SK-N-MC (cell line): ENCODE data around the gene LRCH1.
A peak's percentile ranks its signal among the peaks of the same experiment; 100 is the strongest.
"Not testable (repeated sequence)": the region's sequence is repeated elsewhere in the genome, so short reads cannot be mapped to it uniquely, and the experiment has no call there.

Experiments
- DNase-seq: peaks from one replicate; pipeline ENCODE4 v3.0.0-alpha.2; 2011; ENCODE audit warnings: low read depth, low spot score
- H3K27ac ChIP-seq: fragments of 200-600 bp; sonication (generic); 2 replicates; pipeline ENCODE4 v1.5.1; 2016; ENCODE audit warnings: mixed run types
- H3K36me3 ChIP-seq: fragments of 200-600 bp; sonication (generic); 2 replicates; pipeline ENCODE4 v1.6.1; 2017; ENCODE audit warnings: antibody characterized with exemption, low read length, mixed read lengths; ENCODE audit not compliant: insufficient read depth
- H3K4me3 ChIP-seq: fragments of 200-600 bp; sonication (generic); 2 replicates; pipeline ENCODE4 v1.5.1; 2016
- H3K9ac ChIP-seq: fragments of 200-600 bp; sonication (generic); 2 replicates; pipeline ENCODE4 v1.8.0; 2017; ENCODE audit warnings: mixed run types, mixed read lengths; ENCODE audit not compliant: insufficient read length
- H3K9me3 ChIP-seq: fragments of 200-600 bp; sonication (generic); 2 replicates; pipeline ENCODE4 v1.6.1; 2017; ENCODE audit warnings: low read depth, mild to moderate bottlenecking, antibody characterized with exemption, low read length, moderate library complexity, mixed read lengths
- EZH2 ChIP-seq: fragments of 200-600 bp; sonication (generic); IDR thresholded peaks from one replicate; pipeline ENCODE4 v1.6.1; 2017; ENCODE audit warnings: antibody characterized with exemption
- FOXP2 ChIP-seq: optimal IDR thresholded peaks from 2 replicates; pipeline ENCODE3; 2011; ENCODE audit warnings: mild to moderate bottlenecking, moderate library complexity; ENCODE audit not compliant: insufficient read depth; ENCODE audit errors: extremely low read length, control extremely low read depth
- POLR2AphosphoS5 ChIP-seq: IDR thresholded peaks from 2 replicates; pipeline ENCODE4 v1.6.1; 2012; ENCODE audit warnings: mild to moderate bottlenecking, low read depth, low read length, borderline replicate concordance

LRCH1 gene

DNA sequence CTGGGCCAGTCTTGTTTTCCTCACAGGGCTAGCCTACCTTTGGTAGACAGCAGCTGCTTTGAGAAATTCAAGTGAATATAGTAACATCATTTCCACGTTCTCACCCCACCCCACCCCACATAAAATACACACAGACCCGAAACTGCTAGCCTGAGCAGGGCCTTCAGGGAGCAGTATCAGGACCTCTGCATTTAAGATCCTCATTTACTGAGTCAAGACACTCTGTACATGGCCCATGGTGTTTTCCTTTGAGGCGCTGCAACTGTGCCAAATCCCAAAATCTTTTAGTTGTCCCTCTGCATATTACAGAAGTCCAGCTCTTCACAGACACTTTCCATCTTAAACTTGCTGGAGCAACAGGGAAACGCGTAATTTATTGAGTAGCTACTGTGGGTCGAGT lies 200.9 kb downstream of the LRCH1 start:
- Histone ChIP-seq H3K9me3 (no peaks in the 10 kb centered on the region), H3K27ac (no peak overlapping the region), H3K4me3 (no peak overlapping the region), H3K36me3 (peaks cover 5% of the 10 kb centered on the region), H3K9ac (no peak overlapping the region)
- DNase-seq = no peak
- TF ChIP-seq EZH2 (no peak), POLR2AphosphoS5 (no peak)

DNA sequence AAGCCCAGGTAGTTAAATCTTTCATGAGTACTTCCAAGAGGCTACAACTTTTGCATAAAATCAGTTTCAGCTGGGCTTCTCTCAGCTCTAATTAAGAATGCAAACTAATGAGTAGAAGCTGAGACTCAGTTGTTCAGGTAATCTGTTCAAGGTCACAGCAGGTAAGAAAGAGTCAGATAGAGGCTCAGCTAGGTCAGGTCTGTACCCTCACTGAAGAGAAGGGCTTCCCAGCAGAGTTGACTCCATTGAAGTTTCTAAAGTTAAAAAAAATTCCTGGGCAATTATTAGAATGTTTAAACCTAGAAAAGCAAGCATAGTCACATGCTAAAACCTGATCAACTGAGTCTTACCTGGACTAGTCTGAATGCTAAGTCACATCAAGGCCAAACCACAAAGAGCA lies 201.8 kb downstream of the LRCH1 start:
- no peak for DNase-seq
- peaks cover 5% of the 10 kb centered on the region for H3K36me3 ChIP-seq
- TF ChIP-seq EZH2 (no peak), POLR2AphosphoS5 (no peak), FOXP2 (no peak)
- H3K9me3 ChIP-seq = no peaks in the 10 kb centered on the region
- no peak overlapping the region for H3K9ac ChIP-seq
- H3K4me3 ChIP-seq = no peak overlapping the region
- no peak overlapping the region for H3K27ac ChIP-seq

DNA sequence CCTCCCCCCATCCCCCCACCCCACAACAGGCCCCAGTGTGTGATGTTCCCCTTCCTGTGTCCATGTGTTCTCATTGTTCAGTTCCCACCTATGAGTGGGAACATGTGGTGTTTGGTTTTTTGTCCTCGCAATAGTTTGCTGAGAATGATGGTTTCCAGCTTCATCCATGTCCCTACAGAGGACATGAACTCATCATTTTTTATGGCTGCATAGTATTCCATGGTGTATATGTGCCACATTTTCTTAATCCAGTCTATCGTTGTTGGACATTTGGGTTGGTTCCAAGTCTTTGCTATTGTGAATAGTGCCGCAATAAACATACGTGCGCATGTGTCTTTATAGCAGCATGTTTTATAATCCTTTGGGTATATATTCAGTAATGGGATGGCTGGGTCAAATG lies 202.5 kb downstream of the LRCH1 start:
- H3K4me3 ChIP-seq, H3K36me3 ChIP-seq, H3K9ac ChIP-seq, DNase-seq, H3K9me3 ChIP-seq, H3K27ac ChIP-seq: not testable (repeated sequence)

DNA sequence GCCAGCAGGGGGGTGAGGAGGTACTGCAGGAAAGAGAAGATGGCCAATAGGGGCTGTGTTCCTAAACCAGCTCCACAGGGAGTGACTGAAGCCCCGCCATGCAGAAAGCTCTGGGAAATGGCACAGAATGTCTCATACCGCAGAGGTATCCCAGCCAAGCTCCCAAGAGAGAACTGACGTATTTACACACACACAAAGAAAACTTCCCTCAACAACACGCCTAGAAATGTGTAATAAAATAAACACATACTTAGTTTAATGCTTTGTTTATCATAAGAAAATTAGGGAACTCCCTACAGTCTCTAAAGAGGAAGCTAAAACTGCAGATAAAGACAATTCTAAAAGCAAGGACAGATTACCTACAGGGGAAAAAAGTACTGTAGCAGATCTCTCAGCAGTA lies 204.0 kb downstream of the LRCH1 start:
- H3K27ac ChIP-seq = no peak overlapping the region
- no peak for TF ChIP-seq POLR2AphosphoS5
- TF ChIP-seq FOXP2 = no peak
- no peak for TF ChIP-seq EZH2
- DNase-seq = no peak
- no peak overlapping the region for H3K4me3 ChIP-seq
- no peaks in the 10 kb centered on the region for H3K9me3 ChIP-seq
- no peaks in the 10 kb centered on the region for H3K36me3 ChIP-seq
- no peak overlapping the region for H3K9ac ChIP-seq

DNA sequence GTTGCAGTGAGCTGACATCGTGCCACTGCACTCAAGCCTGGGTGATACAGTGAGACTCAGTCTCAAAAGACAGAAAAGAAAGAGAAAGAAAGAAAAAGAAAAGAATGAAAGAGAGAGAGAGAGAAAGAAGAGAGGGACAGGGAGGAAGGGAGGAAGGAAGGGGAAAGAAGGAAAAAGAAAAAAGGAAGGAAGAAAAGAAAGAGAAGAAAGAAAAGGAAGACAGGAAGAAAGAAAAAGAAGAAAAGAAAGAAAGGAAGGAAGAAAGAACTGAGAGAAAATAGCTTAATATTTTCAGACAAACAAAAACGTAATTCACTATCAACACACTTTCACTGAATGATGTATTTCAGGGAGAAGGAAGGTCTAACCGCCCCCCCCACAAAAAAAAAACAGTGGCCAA lies 204.7 kb downstream of the LRCH1 start:
- H3K27ac ChIP-seq = no peak overlapping the region
- no peak overlapping the region for H3K9ac ChIP-seq
- H3K4me3 ChIP-seq = no peak overlapping the region
- H3K9me3 ChIP-seq = no peaks in the 10 kb centered on the region
- no peaks in the 10 kb centered on the region for H3K36me3 ChIP-seq
- TF ChIP-seq EZH2 (no peak), FOXP2 (no peak), POLR2AphosphoS5 (no peak)
- DNase-seq = no peak

DNA sequence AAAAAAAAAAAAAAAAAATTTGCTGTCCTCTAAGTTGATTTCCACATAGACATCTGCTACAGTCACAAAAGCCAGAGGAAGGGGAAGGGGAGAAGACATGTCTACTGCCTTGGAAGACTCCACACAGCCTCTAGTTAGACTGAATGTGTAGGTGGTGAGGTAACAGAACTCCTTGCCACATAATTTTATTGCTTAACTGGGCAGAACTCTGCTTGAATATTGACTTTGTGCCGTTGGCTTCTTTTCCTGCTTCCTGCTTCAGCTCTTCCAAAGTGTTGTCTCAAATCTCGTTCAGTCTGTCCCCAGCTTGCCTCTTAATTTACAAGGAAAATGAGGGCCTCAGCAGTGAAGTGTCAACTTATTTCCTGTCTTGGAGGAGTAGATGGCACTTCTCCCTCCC lies 206.9 kb downstream of the LRCH1 start:
- peak overlapping the region; percentile 56 for H3K9ac ChIP-seq
- no peaks in the 10 kb centered on the region for H3K36me3 ChIP-seq
- peak overlapping the region; percentile 56 for H3K4me3 ChIP-seq
- H3K9me3 ChIP-seq = no peaks in the 10 kb centered on the region
- peak overlapping the region; percentile 88 for H3K27ac ChIP-seq
- TF ChIP-seq FOXP2 = no peak
- peak; percentile 49; the same call in 1 of the 2 replicates for TF ChIP-seq POLR2AphosphoS5
- DNase-seq = peak; percentile 39

DNA sequence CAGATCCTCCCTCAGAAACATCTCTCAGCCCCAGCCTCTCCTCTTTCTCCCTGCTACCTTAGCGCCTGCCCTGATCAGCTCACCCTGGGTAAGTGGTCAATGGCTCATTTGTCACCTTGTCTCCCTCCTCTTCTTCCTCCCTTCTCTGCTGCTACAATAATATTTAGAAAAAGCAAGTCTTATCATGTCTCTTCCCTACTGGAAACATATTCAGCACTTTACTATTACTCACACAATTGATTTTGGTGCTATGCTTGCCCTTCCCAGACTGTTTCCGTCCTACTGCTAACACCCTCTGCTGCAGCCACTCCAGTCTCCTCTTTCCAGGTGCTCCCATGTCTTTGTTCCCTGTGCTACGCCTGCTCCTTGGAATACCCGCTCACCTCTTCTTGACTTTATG lies 208.2 kb downstream of the LRCH1 start:
- DNase-seq = no peak
- no peak overlapping the region for H3K9ac ChIP-seq
- no peaks in the 10 kb centered on the region for H3K9me3 ChIP-seq
- H3K4me3 ChIP-seq = no peak overlapping the region
- TF ChIP-seq FOXP2 = no peak
- no peak for TF ChIP-seq POLR2AphosphoS5
- no peak for TF ChIP-seq EZH2
- no peaks in the 10 kb centered on the region for H3K36me3 ChIP-seq
- no peak overlapping the region for H3K27ac ChIP-seq

DNA sequence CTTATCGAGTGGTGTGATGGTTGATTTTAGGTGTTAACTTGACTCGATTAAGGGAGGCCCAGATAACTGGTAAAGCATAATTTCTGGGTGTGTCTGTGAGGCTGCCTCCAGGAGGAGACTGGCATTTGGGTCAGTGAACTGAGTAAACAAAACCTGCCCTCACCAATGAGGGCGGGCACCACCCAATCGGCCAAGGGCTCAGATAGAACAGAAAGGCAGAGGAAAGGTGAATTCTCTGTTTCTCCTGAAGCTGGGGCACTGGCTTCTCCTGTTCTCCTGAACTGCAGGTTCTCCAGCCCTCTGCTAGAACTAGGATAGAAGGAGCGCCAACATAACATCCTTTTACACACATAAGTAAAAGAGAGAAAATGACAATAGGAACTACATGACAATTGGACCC lies 208.9 kb downstream of the LRCH1 start:
- Histone ChIP-seq H3K27ac (no peak overlapping the region), H3K9me3 (no peaks in the 10 kb centered on the region), H3K36me3 (no peaks in the 10 kb centered on the region), H3K4me3 (no peak overlapping the region), H3K9ac (no peak overlapping the region)
- no peak for TF ChIP-seq POLR2AphosphoS5
- TF ChIP-seq FOXP2 = no peak
- no peak for TF ChIP-seq EZH2
- DNase-seq = no peak

DNA sequence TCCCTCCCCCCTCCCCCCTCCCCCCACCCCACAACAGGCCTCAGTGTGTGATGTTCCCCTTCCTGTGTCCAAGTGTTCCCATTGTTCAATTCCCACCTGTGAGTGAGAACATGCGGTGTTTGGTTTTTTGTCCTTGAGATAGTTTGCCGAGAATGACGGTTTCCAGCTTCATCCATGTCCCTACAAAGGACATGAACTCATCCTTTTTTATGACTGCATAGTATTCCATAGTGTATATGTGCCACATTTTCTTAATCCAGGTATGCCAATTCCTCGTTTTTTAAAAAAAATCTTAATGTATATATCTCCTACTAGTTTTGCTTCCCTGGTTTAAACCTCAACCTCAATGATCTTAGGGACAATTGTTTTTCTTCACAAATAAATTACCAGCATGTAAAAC lies 217.0 kb downstream of the LRCH1 start:
- DNase-seq, H3K4me3 ChIP-seq, H3K9me3 ChIP-seq, H3K9ac ChIP-seq, H3K27ac ChIP-seq: not testable (repeated sequence)
- peaks cover 47% of the 10 kb centered on the region for H3K36me3 ChIP-seq

DNA sequence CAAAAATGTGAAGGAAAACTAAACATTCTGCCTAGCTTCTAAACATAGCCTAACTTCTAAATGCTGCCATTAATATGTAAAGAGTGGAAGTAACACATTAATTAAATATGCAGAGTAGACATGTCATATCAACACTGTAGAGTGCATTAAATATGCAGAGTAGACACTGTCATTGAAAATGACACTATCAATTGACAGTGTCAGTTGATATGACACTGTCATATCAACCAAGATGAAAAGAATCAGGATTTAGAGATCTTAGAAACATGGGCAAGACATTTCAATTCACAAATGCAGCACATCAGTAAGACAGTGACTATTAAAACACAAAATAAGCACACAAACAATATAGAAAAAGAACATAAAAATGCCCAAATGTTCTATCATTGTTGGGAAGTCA lies 218.7 kb downstream of the LRCH1 start:
- H3K9ac ChIP-seq = no peak overlapping the region
- peaks cover 64% of the 10 kb centered on the region for H3K36me3 ChIP-seq
- no peak overlapping the region for H3K27ac ChIP-seq
- no peak for DNase-seq
- H3K9me3 ChIP-seq = no peaks in the 10 kb centered on the region
- TF ChIP-seq FOXP2 = no peak
- H3K4me3 ChIP-seq = no peak overlapping the region
